SW 1271 (cell line): ENCODE data around the gene TYMP.
A peak's percentile ranks its signal among the peaks of the same experiment; 100 is the strongest.

Experiments
- DNase-seq, 2 experiments: peaks; one replicate each; lab custom pipeline; 2025; lab: John Stamatoyannopoulos, UW

The TYMP gene

GRCh38 chr22:50562523-50563412 lies 33.0 kb upstream of the TYMP start, which contains the start of gene SYCE3:
Gene SYCE3, minus strand, starts transcription at chr22:50562919. Its CDS starts 6,514 bp downstream, at chr22:50556405.
- DNase-seq = peak; percentile 73 to 87

GRCh38 chr22:50561401-50562358 lies 31.9 kb upstream of the TYMP start:
- no peak for DNase-seq

- no peak for DNase-seq
Observed at GRCh38 chr22:50560034-50560433, 30.2 kb upstream of the TYMP start.

GRCh38 chr22:50556703-50557102 lies 26.9 kb upstream of the TYMP start:
- no peak for DNase-seq

GRCh38 chr22:50553310-50553709 lies 23.5 kb upstream of the TYMP start:
- no peak for DNase-seq

GRCh38 chr22:50551160-50551752 lies 21.4 kb upstream of the TYMP start:
- DNase-seq = no peak

GRCh38 chr22:50550395-50550794 lies 20.6 kb upstream of the TYMP start:
- no peak for DNase-seq

- DNase-seq = no peak
Observed at GRCh38 chr22:50548921-50549790, 19.3 kb upstream of the TYMP start.

GRCh38 chr22:50548040-50548920 lies 18.5 kb upstream of the TYMP start:
- DNase-seq = no peak

GRCh38 chr22:50547263-50547985 lies 17.6 kb upstream of the TYMP start:
- no peak for DNase-seq

- no peak for DNase-seq
Observed at GRCh38 chr22:50546326-50547262, 16.8 kb upstream of the TYMP start.

GRCh38 chr22:50545522-50546325 lies 15.9 kb upstream of the TYMP start, which contains the start of gene KLHDC7B:
Gene KLHDC7B, plus strand, starts transcription at chr22:50545899. Its CDS starts 345 bp downstream, at chr22:50546244.
- DNase-seq = no peak

GRCh38 chr22:50544746-50545253 lies 15.0 kb upstream of the TYMP start:
- no peak for DNase-seq

- no peak for DNase-seq
Observed at GRCh38 chr22:50544078-50544745, 14.4 kb upstream of the TYMP start.

- no peak for DNase-seq
Observed at GRCh38 chr22:50542416-50542927, 12.7 kb upstream of the TYMP start.

GRCh38 chr22:50541667-50542026 lies 11.8 kb upstream of the TYMP start:
- DNase-seq = peak in 1 of 2 experiments; percentile 45
